SU-DHL-6 (cell line): ENCODE data around the gene POLK.

Experiments used
- EZH2phosphoT487 ChIP-seq: fragments of 200-600 bp; sonication (generic), shearing (Covaris generic); conservative IDR thresholded peaks from 2 replicates; pipeline ENCODE4 v1.6.1; 2018; ENCODE audit warnings: mild to moderate bottlenecking, antibody characterized with exemption, low read length, moderate library complexity, mixed read lengths
- TF ChIP-seq, protein P1 (sequence below): fragments of 200-600 bp; sonication (generic); IDR thresholded peaks from one replicate; pipeline ENCODE4 v1.5.1; 2017; ENCODE audit warnings: antibody characterized with exemption, mild to moderate bottlenecking, low read length, moderate library complexity; ENCODE audit not compliant: insufficient read depth, poor library complexity, severe bottlenecking

DNA sequence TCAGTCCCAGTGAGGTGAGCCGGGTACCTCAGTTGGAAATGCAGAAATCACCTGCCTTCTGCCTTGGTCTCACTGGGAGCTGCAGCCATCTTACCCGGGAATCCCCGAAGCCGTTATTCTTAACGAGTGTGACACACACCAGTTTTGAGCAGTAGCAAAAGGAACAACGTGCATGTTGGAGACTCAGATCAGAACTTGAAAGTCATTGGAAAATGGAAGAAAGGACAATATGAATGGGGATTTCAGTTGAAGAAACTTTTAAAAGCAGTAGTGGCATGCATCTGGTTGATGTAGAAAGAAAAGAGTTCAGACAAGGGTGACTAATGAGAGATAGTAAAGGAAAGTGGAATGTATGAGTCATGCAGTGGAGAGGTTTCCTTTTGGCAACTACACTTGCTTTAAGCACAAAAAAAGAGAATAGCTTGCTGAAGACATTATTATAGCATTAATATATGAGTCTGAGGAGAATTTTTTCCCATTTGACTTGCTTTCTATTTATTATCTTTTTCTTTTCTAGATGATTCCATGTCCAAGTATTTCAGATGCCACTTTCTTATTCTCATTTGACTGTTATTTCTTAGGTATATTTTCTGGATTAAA, 55.1 kb downstream of the POLK start:
- TF ChIP-seq, protein P1, sequence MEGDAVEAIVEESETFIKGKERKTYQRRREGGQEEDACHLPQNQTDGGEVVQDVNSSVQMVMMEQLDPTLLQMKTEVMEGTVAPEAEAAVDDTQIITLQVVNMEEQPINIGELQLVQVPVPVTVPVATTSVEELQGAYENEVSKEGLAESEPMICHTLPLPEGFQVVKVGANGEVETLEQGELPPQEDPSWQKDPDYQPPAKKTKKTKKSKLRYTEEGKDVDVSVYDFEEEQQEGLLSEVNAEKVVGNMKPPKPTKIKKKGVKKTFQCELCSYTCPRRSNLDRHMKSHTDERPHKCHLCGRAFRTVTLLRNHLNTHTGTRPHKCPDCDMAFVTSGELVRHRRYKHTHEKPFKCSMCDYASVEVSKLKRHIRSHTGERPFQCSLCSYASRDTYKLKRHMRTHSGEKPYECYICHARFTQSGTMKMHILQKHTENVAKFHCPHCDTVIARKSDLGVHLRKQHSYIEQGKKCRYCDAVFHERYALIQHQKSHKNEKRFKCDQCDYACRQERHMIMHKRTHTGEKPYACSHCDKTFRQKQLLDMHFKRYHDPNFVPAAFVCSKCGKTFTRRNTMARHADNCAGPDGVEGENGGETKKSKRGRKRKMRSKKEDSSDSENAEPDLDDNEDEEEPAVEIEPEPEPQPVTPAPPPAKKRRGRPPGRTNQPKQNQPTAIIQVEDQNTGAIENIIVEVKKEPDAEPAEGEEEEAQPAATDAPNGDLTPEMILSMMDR: no peak
- no peak for TF ChIP-seq EZH2phosphoT487
